Ovary (tissue), 3 donors: ENCODE measurements around the gene FBXO28.

ENCODE experiments used
- CTCF ChIP-seq, 3 donors: fragments of 450-650 bp in 2 of 3; fragments of 200-600 bp in 1 of 3; IDR thresholded peaks; one replicate each; pipeline versions ENCODE4 v1.5.1 to v1.8.0; 2016 to 2022; ENCODE audit warnings: antibody characterized with exemption in 3 of 3, mild to moderate bottlenecking in 1 of 3
- EP300 ChIP-seq: sonication (generic); formaldehyde crosslinking; IDR thresholded peaks from one replicate; pipeline ENCODE4 v1.6.1; 2017; ENCODE audit warnings: antibody characterized with exemption
- POLR2A ChIP-seq: fragments of 450-650 bp; IDR thresholded peaks from one replicate; pipeline ENCODE4 v1.6.1; 2017; ENCODE audit warnings: antibody characterized with exemption, mild to moderate bottlenecking, moderate library complexity
- donor health status: DM: no; HTN: no; CAD: no.

GRCh38 chr1:224106568-224107281, 7.2 kb upstream of the FBXO28 start:
- TF ChIP-seq CTCF (IDR thresholded peaks at IDR 0.05) (no peak), EP300 (no peak), POLR2A (no peak)
